Stomach (tissue), 9 donors: ENCODE measurements around the gene COL16A1. TPM values are rescaled to one million over a fixed set of nuclear protein-coding genes. Genes with fewer than 3 reads are reported as not detected.

Experiments used
- DNase-seq, 2 donors: peaks; one replicate each; pipeline versions ENCODE4 v3.0.0 to v3.0.0-alpha.2; 2013 to 2019
- H3K27ac ChIP-seq, 5 donors: fragments of 200-600 bp in 4 of 5; sonication (generic) in 4 of 5; one replicate each; pipeline ENCODE4 v1.5.1; 2013 to 2019; ENCODE audit warnings: mild to moderate bottlenecking in 1 of 5, moderate library complexity in 1 of 5
- H3K27me3 ChIP-seq, 3 donors: fragments of 200-600 bp; sonication (generic); one replicate each; pipeline ENCODE4 v1.5.1; 2017 to 2019; ENCODE audit warnings: mixed run types in 1 of 3
- H3K36me3 ChIP-seq, 4 donors: fragments of 200-600 bp; sonication (generic); 1 replicate in 3 of 4; 2 replicates in 1 of 4; pipeline ENCODE4 v1.5.1; 2016 to 2019
- H3K4me1 ChIP-seq, 4 donors: fragments of 200-600 bp; sonication (generic); one replicate each; pipeline ENCODE4 v1.5.1; 2016 to 2019
- H3K4me3 ChIP-seq, 4 donors: fragments of 200-600 bp; sonication (generic) in 3 of 4; one replicate each; pipeline ENCODE4 v1.5.1; 2016 to 2019; ENCODE audit warnings: mild to moderate bottlenecking in 1 of 4
- H3K9me3 ChIP-seq, 4 donors: fragments of 200-600 bp; sonication (generic); one replicate each; pipeline ENCODE4 v1.5.1; 2016 to 2019
- CTCF ChIP-seq, 7 experiments: fragments of 450-650 bp in 4 of 7; fragments of 200-600 bp in 3 of 7; sonication (generic) in 3 of 7; IDR thresholded peaks; one replicate each; pipeline ENCODE4 v1.5.1; 2016 to 2019; ENCODE audit warnings: antibody characterized with exemption in 7 of 7, control low read depth in 2 of 7, mild to moderate bottlenecking in 1 of 7
- EP300 ChIP-seq: sonication (generic); formaldehyde crosslinking; IDR thresholded peaks from one replicate; pipeline ENCODE4 v1.6.1; 2017; ENCODE audit warnings: antibody characterized with exemption
- POLR2A ChIP-seq, 4 donors: fragments of 450-650 bp; IDR thresholded peaks; one replicate each; pipeline ENCODE4 v1.6.1; 2016; ENCODE audit warnings: antibody characterized with exemption in 4 of 4, control low read depth in 2 of 4, mild to moderate bottlenecking in 1 of 4, moderate library complexity in 1 of 4
- POLR2AphosphoS5 ChIP-seq, 3 donors: sonication (generic); formaldehyde crosslinking; IDR thresholded peaks; one replicate each; pipeline ENCODE4 v1.6.1; 2016; ENCODE audit warnings: antibody characterized with exemption in 3 of 3
- WGBS, 5 donors: extraction: QIAGEN DNeasy Blood & Tissue Kit in 3 of 5; methylation state at CpG; one replicate each; pipeline versions ENCODE4 v1.1.5 to v1.1.7; 2013 to 2018; 5-methylcytosine and 5-hydroxymethylcytosine counted together
- intact Hi-C: fragments of 100-400 bp; cut with DNase I; formaldehyde crosslinking; loops from one replicate; pipeline ENCODE4 v1.15.1; 2023; ENCODE audit warnings: low total_unique reads
- polyA plus RNA-seq, 3 donors: library from polyadenylated mRNA; stranded (reverse); fragments of 200-250 nt; gene quantifications; one replicate each; pipeline ENCODE4 v1.2.3, GENCODE V29; 2013
- total RNA-seq, 5 donors: library from RNA; depleted of rRNA; stranded (reverse); fragments of >200 nt; gene quantifications; one replicate each; pipeline versions ENCODE4 v1.1.0 to v1.2.3, GENCODE V29; 2014 to 2016
- donor health status: healthy with polysubstance abuse.
- donor health status: Bipolar disorder and iron deficiency.
- donor health status: healthy.

COL16A1 gene
- total and polyA plus RNA-seq, 8 donors, result 19.8 to 127 (median 74.1) TPM

- no peaks in the 10 kb centered on the region for H3K27me3 ChIP-seq
- DNase-seq, result peak; percentile 99
- WGBS, 5 donors, result 0% methylated on average over 31 to 56 of the region's 56 CpGs
- H3K4me1 ChIP-seq, result peaks cover 21 to 52% (median 49%) of the 10 kb centered on the region in 4 donors
- no peaks in the 10 kb centered on the region for H3K36me3 ChIP-seq
- peak within 1 kb of the TSS; percentile 92 to 100 (median 99) for H3K27ac ChIP-seq
- intact Hi-C loops, result no loop called here
- peak; percentile 75 to 93 (median 85) for TF ChIP-seq POLR2AphosphoS5 (IDR thresholded peaks at IDR 0.05)
- peak in 2 of 4 donors; percentile 40 to 53 for TF ChIP-seq POLR2A (IDR thresholded peaks at IDR 0.05)
- TF ChIP-seq CTCF (IDR thresholded peaks at IDR 0.05), result no peak
- peak; percentile 17 for TF ChIP-seq EP300
- peak within 1 kb of the TSS; percentile 54 to 94 (median 76) for H3K4me3 ChIP-seq
- no peaks in the 10 kb centered on the region for H3K9me3 ChIP-seq
Observed at GRCh38 chr1:31644560-31645273, 59.1 kb downstream of the COL16A1 start, which contains the start of gene PEF1. TSS of gene PEF1 (minus strand) at chr1:31644876. CDS start at chr1:31644864, 12 bp downstream.

- no peak for DNase-seq
- H3K4me1 ChIP-seq, result peaks cover 22 to 58% (median 55%) of the 10 kb centered on the region in 4 donors
Observed at GRCh38 chr1:31643976-31644559, 59.7 kb downstream of the COL16A1 start.

GRCh38 chr1:31642897-31643296 lies 60.9 kb downstream of the COL16A1 start:
- TF ChIP-seq POLR2AphosphoS5 (IDR thresholded peaks at IDR 0.05) (no peak), CTCF (IDR thresholded peaks at IDR 0.05) (no peak), POLR2A (IDR thresholded peaks at IDR 0.05) (no peak), EP300 (no peak)
- 90 to 95% (median 94%) methylated on average over 3 of the region's 3 CpGs for WGBS, 5 donors
- intact Hi-C loops, result no loop called here

More at GRCh38 chr1:31643976-31644559, 59.7 kb downstream of the COL16A1 start:
- 4 to 8% (median 6%) methylated on average over 12 to 18 of the region's 18 CpGs for WGBS, 5 donors
- Histone ChIP-seq H3K27me3 (no peaks in the 10 kb centered on the region), H3K9me3 (no peaks in the 10 kb centered on the region), H3K4me3 (peak overlapping the region; percentile 54 to 94 (median 76)), H3K27ac (peak overlapping the region; percentile 92 to 100 (median 99)), H3K36me3 (no peaks in the 10 kb centered on the region)
- intact Hi-C loops, result no loop called here
- TF ChIP-seq EP300 (no peak), CTCF (IDR thresholded peaks at IDR 0.05) (no peak), POLR2AphosphoS5 (IDR thresholded peaks at IDR 0.05) (no peak), POLR2A (IDR thresholded peaks at IDR 0.05) (no peak)

GRCh38 chr1:31642366-31642765 lies 61.5 kb downstream of the COL16A1 start:
- no peaks in the 10 kb centered on the region for H3K27me3 ChIP-seq
- 87 to 95% (median 93%) methylated on average over 4 of the region's 4 CpGs for WGBS, 5 donors
- H3K27ac ChIP-seq, result no peak overlapping the region
- no peaks in the 10 kb centered on the region for H3K9me3 ChIP-seq
- TF ChIP-seq POLR2AphosphoS5 (IDR thresholded peaks at IDR 0.05), result no peak
- TF ChIP-seq CTCF (IDR thresholded peaks at IDR 0.05), result no peak
- no peak for TF ChIP-seq POLR2A (IDR thresholded peaks at IDR 0.05)
- no peak for TF ChIP-seq EP300
- H3K4me3 ChIP-seq, result no peak overlapping the region
- intact Hi-C loops, result no loop called here
- peaks cover 22 to 75% (median 70%) of the 10 kb centered on the region in 4 donors for H3K4me1 ChIP-seq
- no peaks in the 10 kb centered on the region for H3K36me3 ChIP-seq
- no peak for DNase-seq

More at GRCh38 chr1:31642897-31643296, 60.9 kb downstream of the COL16A1 start:
- peaks cover 22 to 70% (median 66%) of the 10 kb centered on the region in 4 donors for H3K4me1 ChIP-seq
- DNase-seq, result no peak
- no peaks in the 10 kb centered on the region for H3K9me3 ChIP-seq
- H3K27me3 ChIP-seq, result no peaks in the 10 kb centered on the region
- H3K27ac ChIP-seq, result no peak overlapping the region
- H3K36me3 ChIP-seq, result no peaks in the 10 kb centered on the region
- no peak overlapping the region for H3K4me3 ChIP-seq
